SK-N-SH (cell line): Measurements from ENCODE around the gene GTF2I. TPM values are rescaled to one million over a fixed set of nuclear protein-coding genes. Genes with fewer than 3 reads are reported as not detected.

Experiments used
- CTCF ChIA-PET: fragments of 300-600, 350-600 bp; formaldehyde crosslinking; extraction: SDS; loops from one replicate; lab custom pipeline; 2021; lab: Yijun Ruan, JAX
- POLR2A ChIA-PET: fragments of 350-600 bp; sonication (Branson Sonifier 250); formaldehyde crosslinking; extraction: SDS; loops from one replicate; lab custom pipeline; 2020; ENCODE audit warnings: antibody characterized with exemption, inconsistent platforms; lab: Yijun Ruan, JAX
- DNase-seq: peaks from one replicate; pipeline ENCODE4 v3.0.0; 2012
- H2AFZ ChIP-seq: fragments of 200-600 bp; sonication (generic); 2 replicates; pipeline ENCODE4 v1.8.1; 2016; ENCODE audit warnings: antibody characterized with exemption, mild to moderate bottlenecking, low read depth
- H3F3A ChIP-seq: fragments of 200-600 bp; sonication (generic); replicated peaks from 2 replicates; pipeline ENCODE3; 2016; ENCODE audit warnings: antibody characterized with exemption, mild to moderate bottlenecking; ENCODE audit not compliant: insufficient read depth
- H3K27ac ChIP-seq, 2 experiments: fragments of 200-500 bp in 1 of 2; fragments of 200-600 bp in 1 of 2; sonication (Bioruptor generic) in 1 of 2; sonication (generic), shearing (Covaris generic) in 1 of 2; 2 replicates each; pipeline versions ENCODE4 v1.5.1 to v1.6.1; 2014 to 2016; ENCODE audit warnings: low read depth in 2 of 2, inconsistent platforms in 1 of 2, low read length in 1 of 2, mild to moderate bottlenecking in 1 of 2, mixed read lengths in 1 of 2
- H3K27me3 ChIP-seq: fragments of 200-600 bp; sonication (generic), shearing (Covaris generic); 2 replicates; pipeline ENCODE4 v1.6.1; 2016; ENCODE audit warnings: mixed run types; ENCODE audit not compliant: insufficient read depth
- H3K36me3 ChIP-seq, 2 experiments: fragments of 200-500 bp in 1 of 2; fragments of 200-600 bp in 1 of 2; sonication (Bioruptor generic) in 1 of 2; sonication (generic) in 1 of 2; replicated peaks in 1 of 2; 2 replicates each; pipeline versions ENCODE3 to v1.5.1; 2014 to 2016; ENCODE audit warnings: low read length in 1 of 2, mild to moderate bottlenecking in 1 of 2; ENCODE audit not compliant: insufficient read depth in 2 of 2, control insufficient read depth in 1 of 2
- H3K4me1 ChIP-seq, 2 experiments: fragments of 200-500 bp in 1 of 2; fragments of 200-600 bp in 1 of 2; sonication (Bioruptor generic) in 1 of 2; sonication (generic), shearing (Covaris generic) in 1 of 2; 2 replicates each; pipeline versions ENCODE4 v1.5.1 to v1.6.1; 2014 to 2016; ENCODE audit warnings: low read depth in 1 of 2, low read length in 1 of 2, mixed run types in 1 of 2; ENCODE audit not compliant: insufficient read depth in 2 of 2, control insufficient read depth in 1 of 2
- H3K4me2 ChIP-seq: fragments of 200-600 bp; sonication (generic), shearing (Covaris generic); 2 replicates; pipeline ENCODE4 v1.6.1; 2017; ENCODE audit warnings: mixed run types
- H3K4me3 ChIP-seq, 2 experiments: fragments of 200-500 bp in 1 of 2; fragments of 200-600 bp in 1 of 2; sonication (Bioruptor generic) in 1 of 2; sonication (generic), shearing (Covaris generic) in 1 of 2; 2 replicates each; pipeline versions ENCODE4 v1.5.1 to v1.8.1; 2014 to 2016; ENCODE audit warnings: low read depth in 2 of 2, inconsistent platforms in 1 of 2, low read length in 1 of 2, mild to moderate bottlenecking in 1 of 2, mixed read lengths in 1 of 2, moderate library complexity in 1 of 2
- H3K79me2 ChIP-seq: fragments of 200-600 bp; sonication (generic); 2 replicates; pipeline ENCODE4 v1.8.1; 2017; ENCODE audit warnings: mild to moderate bottlenecking; ENCODE audit not compliant: insufficient read depth
- H3K9ac ChIP-seq: fragments of 200-600 bp; sonication (generic); 2 replicates; pipeline ENCODE4 v1.6.1; 2017; ENCODE audit warnings: mixed run types
- H3K9me2 ChIP-seq: fragments of 200-600 bp; sonication (generic); 2 replicates; pipeline ENCODE4 v1.6.1; 2017; ENCODE audit warnings: mixed run types
- H3K9me3 ChIP-seq: fragments of 200-600 bp; sonication (generic); 2 replicates; pipeline ENCODE4 v1.6.1; 2017; ENCODE audit warnings: mixed run types, mild to moderate bottlenecking, moderate library complexity
- H4K20me1 ChIP-seq: fragments of 200-600 bp; sonication (generic); 2 replicates; pipeline ENCODE4 v1.6.1; 2017; ENCODE audit warnings: mild to moderate bottlenecking, mixed run types; ENCODE audit not compliant: insufficient read depth
- ELF1 ChIP-seq: IDR thresholded peaks from 2 replicates; pipeline ENCODE4 v1.4.0; 2012
- EP300 ChIP-seq, 2 experiments: IDR thresholded peaks; 2 replicates each; pipeline versions ENCODE4 v1.4.0 to v1.6.1; 2012; ENCODE audit warnings: borderline replicate concordance in 1 of 2, low read depth in 1 of 2, low read length in 1 of 2
- EZH2phosphoT487 ChIP-seq: fragments of 200-600 bp; sonication (generic); IDR thresholded peaks from 2 replicates; pipeline ENCODE4 v1.6.1; 2017; ENCODE audit warnings: low read depth, mixed run types, mild to moderate bottlenecking, antibody characterized with exemption, moderate library complexity, borderline replicate concordance
- GATA2 ChIP-seq: sonication (generic); formaldehyde crosslinking; IDR thresholded peaks from 2 replicates; pipeline ENCODE4 v1.5.0; 2020; ENCODE audit warnings: mild to moderate bottlenecking, missing genetic modification reagents
- JUND ChIP-seq: IDR thresholded peaks from 2 replicates; pipeline ENCODE4 v1.4.0; 2012
- NRF1 ChIP-seq: IDR thresholded peaks from 2 replicates; pipeline ENCODE4 v1.6.1; 2012; ENCODE audit warnings: low read depth, mild to moderate bottlenecking, low read length
- RFX5 ChIP-seq: IDR thresholded peaks from 2 replicates; pipeline ENCODE4 v1.6.1; 2012; ENCODE audit warnings: mild to moderate bottlenecking, improper control_type of control experiment, low read length
- SMC3 ChIP-seq: IDR thresholded peaks from 2 replicates; pipeline ENCODE4 v1.6.1; 2012; ENCODE audit warnings: low read depth, low read length, improper control_type of control experiment
- TAF1 ChIP-seq: IDR thresholded peaks from 2 replicates; pipeline ENCODE4 v1.6.1; 2012; ENCODE audit warnings: low read depth, mild to moderate bottlenecking, low read length, moderate library complexity, borderline replicate concordance
- TCF12 ChIP-seq: IDR thresholded peaks from 2 replicates; pipeline ENCODE4 v1.4.0; 2012
- YY1 ChIP-seq: IDR thresholded peaks from 2 replicates; pipeline ENCODE4 v1.4.0; 2012; ENCODE audit warnings: low read depth, mild to moderate bottlenecking
- WGBS: methylation state at CpG from one replicate; pipeline ENCODE4 v1.1.6; 2017; ENCODE audit warnings: low lambda C conversion rate; 5-methylcytosine and 5-hydroxymethylcytosine counted together
- polyA plus RNA-seq, 3 experiments: library from polyadenylated mRNA; depleted of rRNA; stranded (reverse); fragments of >200 nt; gene quantifications; 2 replicates each; pipeline ENCODE4 v1.2.3, GENCODE V29; 2012
- TF ChIP-seq, protein P1 (sequence below): fragments of 150-350 bp; IDR thresholded peaks from 2 replicates; pipeline ENCODE4 v1.6.1; 2017; ENCODE audit warnings: antibody characterized with exemption, low read length, low read depth, borderline replicate concordance
- TF ChIP-seq, protein P2 (sequence below): fragments of 200-600 bp; sonication (generic); IDR thresholded peaks from 2 replicates; pipeline ENCODE4 v1.6.1; 2017; ENCODE audit warnings: antibody characterized with exemption, mild to moderate bottlenecking, moderate library complexity
- TF ChIP-seq, protein P3 (sequence below): fragments of 150-350 bp; IDR thresholded peaks from 2 replicates; pipeline ENCODE4 v1.6.1; 2016; ENCODE audit warnings: mild to moderate bottlenecking, low read depth, low read length
- TF ChIP-seq, protein P4 (sequence below): IDR thresholded peaks from 2 replicates; pipeline ENCODE4; 2012

The GTF2I gene
- polyA plus RNA-seq, 1 of the 3 experiments (the other 2 are of a cell fraction), result 90.5 TPM

DNA sequence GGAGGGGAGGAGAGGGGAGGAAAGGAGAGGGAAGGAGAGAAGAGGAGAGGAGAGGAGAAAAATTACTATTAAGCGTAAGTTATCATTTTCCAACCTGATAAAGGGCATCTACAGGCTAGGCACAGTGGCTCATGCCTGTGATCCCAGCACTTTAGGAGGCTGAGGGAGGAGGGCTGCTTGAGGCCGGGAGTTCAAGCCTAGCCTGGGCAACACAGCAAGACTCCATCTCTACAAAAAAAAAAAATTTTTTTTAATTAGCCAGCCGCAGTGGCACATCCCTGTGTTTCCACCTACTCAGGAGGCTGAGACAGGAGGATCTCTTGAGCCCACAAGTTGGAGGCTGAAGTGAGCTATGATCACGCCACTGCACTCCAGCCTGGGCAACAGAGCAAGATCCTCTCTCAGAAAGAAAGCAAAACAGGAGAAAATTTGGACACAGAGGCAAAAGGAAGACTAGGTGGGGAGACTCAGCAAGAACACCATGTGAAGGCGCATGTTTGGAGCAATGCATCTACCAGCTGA is 35.2 kb upstream of the GTF2I start:
- Histone ChIP-seq H3K4me1 (peaks cover 0 to 4% of the 10 kb centered on the region in 2 experiments; a peak in 1 of 4 replicates), H4K20me1 (no peaks in the 10 kb centered on the region), H3K4me2 (no peak overlapping the region), H3K4me3 (no peak overlapping the region), H3K9ac (no peak overlapping the region), H2AFZ (no peak overlapping the region), H3F3A (peaks cover 6% of the 10 kb centered on the region), H3K9me2 (no peaks in the 10 kb centered on the region), H3K79me2 (no peaks in the 10 kb centered on the region), H3K27me3 (no peaks in the 10 kb centered on the region)
- CTCF ChIA-PET, result no interaction called here
- DNase-seq, result no peak
- WGBS, result 90% methylated on average over 5 of the region's 5 CpGs
- POLR2A ChIA-PET, result no interaction called here
- TF ChIP-seq ELF1, result no peak
- no peak for TF ChIP-seq TCF12
- TF ChIP-seq, protein P1, sequence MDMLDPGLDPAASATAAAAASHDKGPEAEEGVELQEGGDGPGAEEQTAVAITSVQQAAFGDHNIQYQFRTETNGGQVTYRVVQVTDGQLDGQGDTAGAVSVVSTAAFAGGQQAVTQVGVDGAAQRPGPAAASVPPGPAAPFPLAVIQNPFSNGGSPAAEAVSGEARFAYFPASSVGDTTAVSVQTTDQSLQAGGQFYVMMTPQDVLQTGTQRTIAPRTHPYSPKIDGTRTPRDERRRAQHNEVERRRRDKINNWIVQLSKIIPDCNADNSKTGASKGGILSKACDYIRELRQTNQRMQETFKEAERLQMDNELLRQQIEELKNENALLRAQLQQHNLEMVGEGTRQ, result no peak
- no peak for TF ChIP-seq YY1
- TF ChIP-seq RFX5, result no peak
- TF ChIP-seq, protein P2, sequence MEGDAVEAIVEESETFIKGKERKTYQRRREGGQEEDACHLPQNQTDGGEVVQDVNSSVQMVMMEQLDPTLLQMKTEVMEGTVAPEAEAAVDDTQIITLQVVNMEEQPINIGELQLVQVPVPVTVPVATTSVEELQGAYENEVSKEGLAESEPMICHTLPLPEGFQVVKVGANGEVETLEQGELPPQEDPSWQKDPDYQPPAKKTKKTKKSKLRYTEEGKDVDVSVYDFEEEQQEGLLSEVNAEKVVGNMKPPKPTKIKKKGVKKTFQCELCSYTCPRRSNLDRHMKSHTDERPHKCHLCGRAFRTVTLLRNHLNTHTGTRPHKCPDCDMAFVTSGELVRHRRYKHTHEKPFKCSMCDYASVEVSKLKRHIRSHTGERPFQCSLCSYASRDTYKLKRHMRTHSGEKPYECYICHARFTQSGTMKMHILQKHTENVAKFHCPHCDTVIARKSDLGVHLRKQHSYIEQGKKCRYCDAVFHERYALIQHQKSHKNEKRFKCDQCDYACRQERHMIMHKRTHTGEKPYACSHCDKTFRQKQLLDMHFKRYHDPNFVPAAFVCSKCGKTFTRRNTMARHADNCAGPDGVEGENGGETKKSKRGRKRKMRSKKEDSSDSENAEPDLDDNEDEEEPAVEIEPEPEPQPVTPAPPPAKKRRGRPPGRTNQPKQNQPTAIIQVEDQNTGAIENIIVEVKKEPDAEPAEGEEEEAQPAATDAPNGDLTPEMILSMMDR, result no peak
- TF ChIP-seq JUND, result no peak
- no peak for TF ChIP-seq TAF1
- TF ChIP-seq, protein P3, sequence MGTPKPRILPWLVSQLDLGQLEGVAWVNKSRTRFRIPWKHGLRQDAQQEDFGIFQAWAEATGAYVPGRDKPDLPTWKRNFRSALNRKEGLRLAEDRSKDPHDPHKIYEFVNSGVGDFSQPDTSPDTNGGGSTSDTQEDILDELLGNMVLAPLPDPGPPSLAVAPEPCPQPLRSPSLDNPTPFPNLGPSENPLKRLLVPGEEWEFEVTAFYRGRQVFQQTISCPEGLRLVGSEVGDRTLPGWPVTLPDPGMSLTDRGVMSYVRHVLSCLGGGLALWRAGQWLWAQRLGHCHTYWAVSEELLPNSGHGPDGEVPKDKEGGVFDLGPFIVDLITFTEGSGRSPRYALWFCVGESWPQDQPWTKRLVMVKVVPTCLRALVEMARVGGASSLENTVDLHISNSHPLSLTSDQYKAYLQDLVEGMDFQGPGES, result no peak
- no peak for TF ChIP-seq NRF1
- TF ChIP-seq EZH2phosphoT487, result no peak
- no peak for TF ChIP-seq SMC3
- TF ChIP-seq, protein P4, sequence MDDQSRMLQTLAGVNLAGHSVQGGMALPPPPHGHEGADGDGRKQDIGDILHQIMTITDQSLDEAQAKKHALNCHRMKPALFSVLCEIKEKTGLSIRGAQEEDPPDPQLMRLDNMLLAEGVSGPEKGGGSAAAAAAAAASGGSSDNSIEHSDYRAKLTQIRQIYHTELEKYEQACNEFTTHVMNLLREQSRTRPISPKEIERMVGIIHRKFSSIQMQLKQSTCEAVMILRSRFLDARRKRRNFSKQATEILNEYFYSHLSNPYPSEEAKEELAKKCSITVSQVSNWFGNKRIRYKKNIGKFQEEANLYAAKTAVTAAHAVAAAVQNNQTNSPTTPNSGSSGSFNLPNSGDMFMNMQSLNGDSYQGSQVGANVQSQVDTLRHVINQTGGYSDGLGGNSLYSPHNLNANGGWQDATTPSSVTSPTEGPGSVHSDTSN, result no peak
- TF ChIP-seq, all 33 proteins: peak for 0
- Histone ChIP-seq H3K27ac (no peak overlapping the region), H3K9me3 (no peaks in the 10 kb centered on the region), H3K36me3 (no peaks in the 10 kb centered on the region)

DNA sequence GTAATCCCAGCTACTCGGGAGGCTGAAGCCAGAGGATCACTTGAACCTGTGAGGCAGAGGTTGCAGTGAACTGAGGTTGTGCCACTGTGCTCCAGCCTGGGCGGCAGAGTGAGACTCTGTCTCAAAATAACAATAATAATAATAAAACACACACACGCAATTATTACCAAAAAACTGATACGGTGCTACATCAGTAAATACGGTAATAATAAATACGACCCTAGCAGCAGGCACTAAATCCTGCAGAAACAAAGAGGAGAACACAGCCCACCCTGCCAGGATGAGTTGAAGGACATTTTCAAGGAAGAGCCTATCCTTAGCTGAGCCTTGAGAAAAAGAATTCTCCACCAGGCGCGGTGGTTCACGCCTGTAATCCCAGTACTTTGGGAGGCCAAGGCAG is 34.4 kb upstream of the GTF2I start:
- no peak overlapping the region for H3K4me2 ChIP-seq
- no peak overlapping the region for H2AFZ ChIP-seq
- H3K27me3 ChIP-seq, result no peaks in the 10 kb centered on the region
- H3K27ac ChIP-seq, result no peak overlapping the region
- CTCF ChIA-PET, result interaction anchor here (1.4 kb wide), 2 partner anchors 34 to 417 kb away, joined by 4 read pairs; no protein-coding TSS in a partner anchor
- peaks cover 0 to 2% of the 10 kb centered on the region in 2 experiments; a peak in 1 of 4 replicates for H3K4me1 ChIP-seq
- H3K9me3 ChIP-seq, result no peaks in the 10 kb centered on the region
- H3K36me3 ChIP-seq, result no peaks in the 10 kb centered on the region
- no peaks in the 10 kb centered on the region for H3K79me2 ChIP-seq
- no peak overlapping the region for H3K4me3 ChIP-seq
- WGBS, result 73% methylated on average over 9 of the region's 9 CpGs
- POLR2A ChIA-PET, result no interaction called here
- no peaks in the 10 kb centered on the region for H3K9me2 ChIP-seq
- H3K9ac ChIP-seq, result no peak overlapping the region
- H3F3A ChIP-seq, result peaks cover 6% of the 10 kb centered on the region
- TF ChIP-seq YY1, result no peak
- no peak for TF ChIP-seq EP300 (IDR thresholded peaks at IDR 0.05; ENCODE audit: borderline replicate concordance in 1 of 2, low read depth in 1 of 2, low read length in 1 of 2)
- TF ChIP-seq, protein P4, result no peak
- TF ChIP-seq GATA2 (CRISPR knock-in tag), result no peak
- no peak for TF ChIP-seq NRF1
- TF ChIP-seq, protein P3, result no peak
- TF ChIP-seq, protein P1, result no peak
- TF ChIP-seq SMC3, result no peak
- no peak for TF ChIP-seq EZH2phosphoT487
- no peaks in the 10 kb centered on the region for H4K20me1 ChIP-seq
- DNase-seq, result no peak
